Chondrocyte (in vitro differentiated cells): ENCODE data around the gene CTXN2. TPM values are rescaled to one million over a fixed set of nuclear protein-coding genes. Genes with fewer than 3 reads are reported as not detected.

Source experiments
- DNase-seq: peaks from one replicate; pipeline ENCODE4 v3.0.0; 2021; ENCODE audit warnings: mixed read lengths, low spot score
- H3K27ac Mint-ChIP-seq: one replicate; pipeline ENCODE4 v1.8.0; 2021; ENCODE audit warnings: mild to moderate bottlenecking, moderate library complexity, mixed read lengths; ENCODE audit not compliant: unreplicated experiment
- H3K27me3 Mint-ChIP-seq: 2 replicates; pipeline ENCODE4 v1.8.0; 2021; ENCODE audit warnings: low read depth, mixed read lengths
- H3K36me3 Mint-ChIP-seq: 2 replicates; pipeline ENCODE4 v1.8.0; 2021; ENCODE audit warnings: low read depth, mixed read lengths
- H3K4me1 Mint-ChIP-seq: 2 replicates; pipeline ENCODE4 v1.8.0; 2021; ENCODE audit warnings: low read depth, mild to moderate bottlenecking, mixed read lengths
- H3K4me3 Mint-ChIP-seq: one replicate; pipeline ENCODE4 v1.8.0; 2021; ENCODE audit warnings: mild to moderate bottlenecking, moderate library complexity, mixed read lengths; ENCODE audit not compliant: unreplicated experiment
- H3K9me3 Mint-ChIP-seq: 2 replicates; pipeline ENCODE4 v1.8.0; 2021; ENCODE audit warnings: low read depth, mixed read lengths
- total RNA-seq: library from RNA; stranded (reverse); gene quantifications from 3 replicates; pipeline ENCODE4 v1.2.1, GENCODE V29; 2021
- TF ChIP-seq, protein P1 (sequence below): fragments of 200-600 bp; sonication (generic); IDR thresholded peaks from 2 replicates; pipeline ENCODE4 v1.5.0; 2021; ENCODE audit warnings: antibody characterized with exemption, mild to moderate bottlenecking, moderate library complexity

CTXN2 gene
- total RNA-seq, 1 donor from 2014 or later, result not detected

DNA sequence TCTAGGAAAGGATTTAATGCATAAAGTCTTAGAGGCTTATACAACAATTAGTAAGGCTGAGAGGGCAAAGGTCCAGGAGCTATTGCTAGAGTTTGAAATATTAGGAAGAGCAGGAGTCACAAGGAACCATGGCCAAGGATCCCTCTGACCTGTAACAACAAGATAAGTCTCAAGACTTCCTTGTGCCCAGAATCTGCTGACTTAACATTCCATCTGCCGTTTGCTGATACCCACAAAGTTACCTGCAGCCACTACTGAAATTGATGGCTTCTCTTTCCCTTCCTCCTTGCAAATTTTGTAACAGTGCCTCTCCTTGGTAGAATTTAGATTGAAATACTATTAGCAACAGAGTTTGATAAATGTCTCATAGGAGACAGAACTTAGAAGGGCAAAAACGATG, 8.7 kb upstream of the CTXN2 start:
- H3K9me3 Mint-ChIP-seq, result no peaks in the 10 kb centered on the region
- H3K27me3 Mint-ChIP-seq, result peaks cover 23% of the 10 kb centered on the region
- TF ChIP-seq, protein P1, sequence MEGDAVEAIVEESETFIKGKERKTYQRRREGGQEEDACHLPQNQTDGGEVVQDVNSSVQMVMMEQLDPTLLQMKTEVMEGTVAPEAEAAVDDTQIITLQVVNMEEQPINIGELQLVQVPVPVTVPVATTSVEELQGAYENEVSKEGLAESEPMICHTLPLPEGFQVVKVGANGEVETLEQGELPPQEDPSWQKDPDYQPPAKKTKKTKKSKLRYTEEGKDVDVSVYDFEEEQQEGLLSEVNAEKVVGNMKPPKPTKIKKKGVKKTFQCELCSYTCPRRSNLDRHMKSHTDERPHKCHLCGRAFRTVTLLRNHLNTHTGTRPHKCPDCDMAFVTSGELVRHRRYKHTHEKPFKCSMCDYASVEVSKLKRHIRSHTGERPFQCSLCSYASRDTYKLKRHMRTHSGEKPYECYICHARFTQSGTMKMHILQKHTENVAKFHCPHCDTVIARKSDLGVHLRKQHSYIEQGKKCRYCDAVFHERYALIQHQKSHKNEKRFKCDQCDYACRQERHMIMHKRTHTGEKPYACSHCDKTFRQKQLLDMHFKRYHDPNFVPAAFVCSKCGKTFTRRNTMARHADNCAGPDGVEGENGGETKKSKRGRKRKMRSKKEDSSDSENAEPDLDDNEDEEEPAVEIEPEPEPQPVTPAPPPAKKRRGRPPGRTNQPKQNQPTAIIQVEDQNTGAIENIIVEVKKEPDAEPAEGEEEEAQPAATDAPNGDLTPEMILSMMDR, result no peak
- DNase-seq, result no peak
- H3K36me3 Mint-ChIP-seq, result no peaks in the 10 kb centered on the region
- H3K4me3 Mint-ChIP-seq, result no peak overlapping the region
- H3K4me1 Mint-ChIP-seq, result no peaks in the 10 kb centered on the region
- no peak overlapping the region for H3K27ac Mint-ChIP-seq

DNA sequence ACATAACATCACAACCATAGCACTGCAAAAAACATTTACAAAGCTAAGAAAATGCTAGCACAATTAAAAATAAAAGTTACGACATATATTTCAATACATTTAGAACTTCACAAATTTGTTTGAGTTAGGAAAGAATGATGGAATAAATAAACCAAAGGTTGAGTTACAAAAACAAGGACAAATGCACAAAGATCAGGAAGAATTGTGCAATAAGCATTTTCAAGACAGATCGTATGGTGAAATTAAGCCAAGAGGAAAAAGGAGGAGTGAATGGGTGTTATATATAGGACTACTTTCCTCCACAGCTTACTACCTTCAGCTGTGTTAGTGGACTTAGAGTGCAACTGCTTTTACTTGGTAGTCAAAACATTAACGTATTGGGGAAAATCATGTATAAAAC, 5.9 kb upstream of the CTXN2 start:
- Mint-ChIP-seq H3K4me1 (no peaks in the 10 kb centered on the region), H3K27me3 (peaks cover 28% of the 10 kb centered on the region), H3K4me3 (no peak overlapping the region), H3K36me3 (no peaks in the 10 kb centered on the region), H3K27ac (no peak overlapping the region), H3K9me3 (no peaks in the 10 kb centered on the region)
- TF ChIP-seq, protein P1, result no peak
- DNase-seq, result no peak

DNA sequence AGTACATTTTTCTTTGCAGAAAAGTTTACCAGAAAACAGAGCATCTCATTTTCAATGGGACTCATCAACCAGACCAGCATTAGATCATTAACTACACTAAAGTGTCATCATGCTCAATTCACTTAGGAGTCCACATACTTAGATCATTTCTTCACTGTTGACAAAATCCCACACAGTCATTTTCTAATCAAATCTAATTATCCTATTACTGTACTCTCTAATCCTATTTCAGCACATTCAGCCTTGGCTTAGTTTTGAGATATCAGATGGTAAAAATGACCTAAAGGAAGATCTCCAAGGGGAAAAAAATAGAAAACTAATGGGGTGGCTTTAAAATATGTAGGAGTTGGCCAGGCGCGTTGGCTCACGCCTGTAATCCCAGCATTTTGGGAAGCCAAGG, 5.2 kb upstream of the CTXN2 start:
- Mint-ChIP-seq H3K9me3 (no peaks in the 10 kb centered on the region), H3K4me1 (peaks cover 3% of the 10 kb centered on the region), H3K36me3 (no peaks in the 10 kb centered on the region), H3K27me3 (peaks cover 29% of the 10 kb centered on the region), H3K27ac (no peak overlapping the region), H3K4me3 (no peak overlapping the region)
- TF ChIP-seq, protein P1, result no peak
- no peak for DNase-seq

DNA sequence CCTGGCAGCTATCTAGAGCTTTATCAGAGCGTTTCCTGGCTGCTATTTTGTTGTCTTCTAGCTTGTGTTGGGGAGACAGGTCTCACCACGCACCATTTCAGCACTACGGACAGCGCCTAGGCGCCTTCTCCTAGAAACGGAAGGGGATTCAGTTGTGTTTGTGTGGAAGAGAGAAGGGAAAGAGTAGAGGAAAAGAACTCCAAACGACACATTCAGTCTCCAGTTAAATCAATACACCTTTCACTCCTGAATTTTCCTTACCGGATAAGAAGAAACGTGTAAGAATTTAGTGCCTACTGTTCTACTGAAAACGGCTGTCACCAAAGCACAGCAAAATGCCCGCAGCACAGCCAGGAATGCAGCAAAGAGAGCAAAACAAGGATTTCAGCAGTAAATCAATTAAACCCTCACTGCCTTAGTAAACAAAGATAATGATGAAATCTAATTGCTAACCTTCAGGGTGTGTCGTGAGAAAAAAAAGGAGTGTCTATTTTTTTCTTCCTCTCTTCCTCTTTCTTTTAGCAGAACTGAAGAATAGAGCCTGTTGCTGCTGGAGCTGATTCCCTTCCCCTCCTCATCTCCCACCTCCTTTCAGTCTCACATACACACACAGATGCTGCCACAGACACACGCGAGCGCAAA, 412 bp upstream of the CTXN2 start:
- DNase-seq, result no peak
- peaks cover 25% of the 10 kb centered on the region for H3K27me3 Mint-ChIP-seq
- TF ChIP-seq, protein P1, result no peak
- peaks cover 5% of the 10 kb centered on the region for H3K4me1 Mint-ChIP-seq
- H3K36me3 Mint-ChIP-seq, result no peaks in the 10 kb centered on the region
- H3K27ac Mint-ChIP-seq, result no peak overlapping the region
- no peak overlapping the region for H3K4me3 Mint-ChIP-seq
- H3K9me3 Mint-ChIP-seq, result no peaks in the 10 kb centered on the region

DNA sequence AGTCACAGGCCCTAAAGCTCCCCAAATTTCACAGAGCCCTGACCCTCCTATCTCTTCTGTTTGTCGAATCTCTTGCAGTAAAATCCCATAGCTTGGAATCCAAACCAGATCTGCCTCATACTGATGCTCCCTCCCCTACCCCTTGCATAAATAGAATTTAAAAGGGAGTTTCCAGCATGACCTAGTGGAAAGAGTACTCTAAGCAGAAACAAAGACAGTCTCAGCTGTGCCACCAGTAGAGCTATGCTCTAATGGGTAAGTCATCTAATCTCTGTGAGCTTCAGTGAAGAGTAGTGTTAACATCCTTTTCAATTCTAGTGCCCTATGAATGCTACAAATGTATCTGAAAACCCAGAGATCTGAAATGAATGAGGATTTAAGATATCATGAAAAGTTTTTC, 10.6 kb downstream of the CTXN2 start:
- Mint-ChIP-seq H3K36me3 (no peaks in the 10 kb centered on the region), H3K4me3 (no peak overlapping the region), H3K4me1 (no peaks in the 10 kb centered on the region), H3K27me3 (peaks cover 39% of the 10 kb centered on the region), H3K27ac (no peak overlapping the region), H3K9me3 (no peaks in the 10 kb centered on the region)
- TF ChIP-seq, protein P1, result no peak
- no peak for DNase-seq
